HepG2 (cell line): ENCODE measurements around the gene ARHGAP23. TPM values are rescaled to one million over a fixed set of nuclear protein-coding genes. Genes with fewer than 3 reads are reported as not detected.
A peak's percentile ranks its signal among the peaks of the same experiment; 100 is the strongest.

ENCODE experiments used
- ATAC-seq: fragments of 200-7000 bp; cut with Tn5 transposase; 3 replicates; pipeline ENCODE4 v1.9.1; 2020; ENCODE audit warnings: mild to moderate bottlenecking, moderate library complexity
- BruUV-seq: library from RNA; stranded (reverse); fragments of 400-500 nt; replicated peaks from 2 replicates; lab custom pipeline; 2021; lab: Mats Ljungman, UMichigan
- CTCF ChIA-PET: fragments of 300-600 bp; formaldehyde crosslinking; extraction: SDS; loops from one replicate; lab custom pipeline; 2021; ENCODE audit warnings: low total read pairs, inconsistent platforms, low intra/inter-chr PET ratio; lab: Yijun Ruan, JAX
- POLR2A ChIA-PET: fragments of 350-600 bp; sonication (Branson Sonifier 250); formaldehyde crosslinking; loops from one replicate; lab custom pipeline; 2020; ENCODE audit warnings: antibody characterized with exemption, inconsistent platforms; lab: Yijun Ruan, JAX
- DNase-seq: peaks from one replicate; pipeline ENCODE4 v3.0.0-alpha.2; 2015; ENCODE audit warnings: low spot score
- FAIRE-seq: peaks from 3 replicates; lab custom pipeline; 2011; peaks lifted over from hg19 to GRCh38; lab: Jason Lieb, UNC
- H2AFZ ChIP-seq: one replicate; pipeline ENCODE4 v1.6.1; 2011; ENCODE audit warnings: low read length, inconsistent platforms
- H3K27ac ChIP-seq: fragments of 300-600 bp; 3 replicates; pipeline ENCODE4 v1.8.0; 2011; ENCODE audit warnings: mixed run types, mild to moderate bottlenecking, mixed read lengths, low read length, inconsistent platforms; ENCODE audit not compliant: insufficient read depth; ENCODE audit errors: extremely low read length
- H3K27me3 ChIP-seq, 2 experiments: fragments of 200-600 bp in 1 of 2; 2 replicates in 1 of 2; 3 replicates in 1 of 2; pipeline versions ENCODE4 v1.6.0 to v1.8.0; 2011; ENCODE audit warnings: low read length in 2 of 2, mild to moderate bottlenecking in 2 of 2, moderate library complexity in 2 of 2, inconsistent platforms in 1 of 2; ENCODE audit not compliant: insufficient read depth in 2 of 2, control insufficient read depth in 1 of 2
- H3K36me3 ChIP-seq, 2 experiments: fragments of 200-600 bp in 1 of 2; replicated peaks in 1 of 2; 2 replicates in 1 of 2; 3 replicates in 1 of 2; pipeline versions ENCODE4 v1.5.1 to v1.8.0; 2011; ENCODE audit warnings: low read length in 2 of 2, inconsistent platforms in 1 of 2; ENCODE audit not compliant: insufficient read depth in 2 of 2, control insufficient read depth in 1 of 2
- H3K4me1 ChIP-seq: 2 replicates; pipeline ENCODE4 v1.5.1; 2012; ENCODE audit warnings: low read length, inconsistent platforms; ENCODE audit not compliant: insufficient read depth
- H3K4me2 ChIP-seq: 2 replicates; pipeline ENCODE4 v1.6.0; 2011; ENCODE audit warnings: low read depth, low read length, inconsistent platforms
- H3K4me3 ChIP-seq, 3 experiments: fragments of 200-600 bp in 1 of 3; sonication (generic), shearing (Covaris generic) in 1 of 3; replicated peaks in 1 of 3; 2 replicates each; pipeline ENCODE4 v1.5.1; 2011 to 2016; ENCODE audit warnings: low read length in 3 of 3, inconsistent platforms in 2 of 3, low read depth in 2 of 3, mild to moderate bottlenecking in 2 of 3, control low read depth in 1 of 3, mixed read lengths in 1 of 3; ENCODE audit not compliant: insufficient read depth in 1 of 3
- H3K79me2 ChIP-seq: one replicate; pipeline ENCODE4 v1.6.1; 2011; ENCODE audit warnings: low read length, inconsistent platforms; ENCODE audit not compliant: insufficient read depth
- H3K9ac ChIP-seq: 2 replicates; pipeline ENCODE4 v1.6.0; 2011; ENCODE audit warnings: mild to moderate bottlenecking, low read depth, low read length, inconsistent platforms; ENCODE audit not compliant: insufficient read depth
- H3K9me3 ChIP-seq: 2 replicates; pipeline ENCODE4 v1.5.1; 2012; ENCODE audit warnings: mild to moderate bottlenecking, low read length
- H4K20me1 ChIP-seq: 2 replicates; pipeline ENCODE4 v1.6.0; 2011; ENCODE audit warnings: inconsistent platforms, mild to moderate bottlenecking, low read length, moderate library complexity; ENCODE audit not compliant: insufficient read depth
- HINFP ChIP-seq: sonication (generic); formaldehyde crosslinking; IDR thresholded peaks from 2 replicates; pipeline ENCODE4 v1.4.0; 2020; ENCODE audit warnings: low read depth, mild to moderate bottlenecking, missing genetic modification reagents
- MAZ ChIP-seq, 2 experiments: sonication (generic) in 1 of 2; formaldehyde crosslinking in 1 of 2; IDR thresholded peaks; 2 replicates each; pipeline versions ENCODE4 v1.5.0 to v1.6.1; 2012 to 2020; ENCODE audit warnings: low read depth in 2 of 2, mild to moderate bottlenecking in 2 of 2, borderline replicate concordance in 1 of 2, improper control_type of control experiment in 1 of 2, low read length in 1 of 2, missing genetic modification reagents in 1 of 2, moderate library complexity in 1 of 2
- NPAS2 ChIP-seq: sonication (generic); formaldehyde crosslinking; IDR thresholded peaks from 2 replicates; pipeline ENCODE4 v1.8.0; 2022; ENCODE audit warnings: mild to moderate bottlenecking, missing genetic modification reagents, borderline replicate concordance
- SKI ChIP-seq: fragments of 450-650 bp; IDR thresholded peaks from one replicate; pipeline ENCODE4 v1.6.1; 2018; ENCODE audit warnings: mild to moderate bottlenecking; ENCODE audit not compliant: partially characterized antibody
- ZNF10 ChIP-seq: sonication (generic); formaldehyde crosslinking; IDR thresholded peaks from 2 replicates; pipeline ENCODE4 v1.4.0; 2020; ENCODE audit warnings: mild to moderate bottlenecking, low read depth, missing genetic modification reagents, borderline replicate concordance
- ZNF232 ChIP-seq: sonication (generic); formaldehyde crosslinking; IDR thresholded peaks from 2 replicates; pipeline ENCODE4 v1.4.0; 2020; ENCODE audit warnings: missing genetic modification reagents, borderline replicate concordance
- ZNF281 ChIP-seq: sonication (generic); formaldehyde crosslinking; IDR thresholded peaks from 2 replicates; pipeline ENCODE4 v1.4.0; 2020; ENCODE audit warnings: missing genetic modification reagents, borderline replicate concordance
- ZNF33A ChIP-seq: sonication (generic); formaldehyde crosslinking; IDR thresholded peaks from 2 replicates; pipeline ENCODE4 v1.5.1; 2020; ENCODE audit warnings: missing genetic modification reagents, mild to moderate bottlenecking, moderate library complexity, borderline replicate concordance
- WGBS: methylation state at CpG from one replicate; pipeline ENCODE4 v1.1.6; 2017; ENCODE audit warnings: low lambda C conversion rate; 5-methylcytosine and 5-hydroxymethylcytosine counted together
- in situ Hi-C: cut with HindIII; loops from 2 replicates; pipeline ENCODE4 v1.10.0; 2017; ENCODE audit warnings: low pct_unique_long_range_greater_than_20kb; ENCODE audit not compliant: extremely low pct_ligation_motif_present
- intact Hi-C: fragments of 100-400 bp; cut with micrococcal nuclease; formaldehyde crosslinking; loops from one replicate; pipeline ENCODE4 v1.10.0; 2022; ENCODE audit not compliant: unreplicated experiment
- polyA plus RNA-seq, 8 experiments: library from polyadenylated mRNA; depleted of rRNA in 3 of 8; stranded (reverse) in 7 of 8; unstranded in 1 of 8; fragments of >200 nt; fragmentation: Illumina TruSeq in 4 of 8; extraction: Trizol in 4 of 8; gene quantifications; 2 replicates each; pipeline versions ENCODE4 v1.2.1 to v1.2.3, GENCODE V29; 2011 to 2016; ENCODE audit warnings: low read depth in 4 of 8, missing spikeins in 1 of 8, mixed read lengths in 1 of 8; ENCODE audit not compliant: insufficient read depth in 1 of 8
- total RNA-seq, 5 experiments: library from RNA; depleted of rRNA; stranded (reverse); fragments of >200 nt; fragmentation: Illumina TruSeq; extraction: Trizol; gene quantifications; 2 replicates each; pipeline ENCODE4 v1.2.3, GENCODE V29; 2016; ENCODE audit warnings: low read depth in 1 of 5
- TF ChIP-seq, protein P1 (sequence below): sonication (generic); formaldehyde crosslinking; IDR thresholded peaks from 2 replicates; pipeline ENCODE4 v1.4.0; 2020; ENCODE audit warnings: missing genetic modification reagents

ARHGAP23 gene
- total and polyA plus RNA-seq, 2 of the 13 experiments (the other 11 are each of a cell fraction or from before 2014, with no cell fraction given): 0.03 TPM; not detected in 1

DNA sequence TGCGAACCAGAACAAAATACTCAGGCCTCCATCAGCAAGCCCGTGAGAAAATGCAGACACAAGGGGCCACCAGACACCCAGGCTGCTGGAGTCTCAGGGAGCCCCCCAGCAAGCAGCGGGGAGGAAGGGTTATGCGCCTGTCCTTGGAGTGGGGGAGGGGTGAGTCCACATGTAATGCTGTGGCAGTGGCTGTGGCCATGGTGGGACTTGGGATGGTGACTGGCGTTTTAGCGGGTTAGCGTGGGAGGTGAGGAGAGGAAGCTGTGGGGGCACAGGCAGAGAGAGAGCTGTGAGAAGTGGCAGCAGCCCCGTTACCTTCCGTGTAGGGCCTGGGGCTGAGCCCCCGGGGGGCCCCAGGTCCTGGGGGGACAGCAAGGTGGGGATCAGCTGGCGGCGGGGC, 119.2 kb downstream of the ARHGAP23 start:
- no TSS peak for BruUV-seq
- Histone ChIP-seq H3K36me3 (no peaks in the 10 kb centered on the region), H3K4me2 (no peak overlapping the region)

More for the DNA sequence above, 119.2 kb downstream of the ARHGAP23 start:
- H3K9ac ChIP-seq: no peak overlapping the region
- no peak for FAIRE-seq
- CTCF ChIA-PET: no interaction called here
- no peak overlapping the region for H3K27ac ChIP-seq
- H3K9me3 ChIP-seq: no peaks in the 10 kb centered on the region
- ATAC-seq: no peak
- DNase-seq: no peak
- in situ Hi-C loops: no loop called here
- no peak overlapping the region for H2AFZ ChIP-seq
- H4K20me1 ChIP-seq: 0 out of 2 replicates have a peak, but pooled peaks cover 4% of the 10 kb centered on the region
- no peaks in the 10 kb centered on the region for H3K79me2 ChIP-seq
- TF ChIP-seq ZNF232 (CRISPR knock-in tag) (no peak), ZNF281 (peak; percentile 72), NPAS2 (CRISPR knock-in tag) (no peak), ZNF10 (CRISPR knock-in tag) (no peak), HINFP (CRISPR knock-in tag) (no peak), MAZ (IDR thresholded peaks at IDR 0.05; ENCODE audit: borderline replicate concordance, low read depth, low read length) (no peak), MAZ (CRISPR knock-in tag; IDR thresholded peaks at IDR 0.05; ENCODE audit: low read depth) (no peak), SKI (no peak), ZNF33A (CRISPR knock-in tag) (no peak)
- TF ChIP-seq, protein P1, sequence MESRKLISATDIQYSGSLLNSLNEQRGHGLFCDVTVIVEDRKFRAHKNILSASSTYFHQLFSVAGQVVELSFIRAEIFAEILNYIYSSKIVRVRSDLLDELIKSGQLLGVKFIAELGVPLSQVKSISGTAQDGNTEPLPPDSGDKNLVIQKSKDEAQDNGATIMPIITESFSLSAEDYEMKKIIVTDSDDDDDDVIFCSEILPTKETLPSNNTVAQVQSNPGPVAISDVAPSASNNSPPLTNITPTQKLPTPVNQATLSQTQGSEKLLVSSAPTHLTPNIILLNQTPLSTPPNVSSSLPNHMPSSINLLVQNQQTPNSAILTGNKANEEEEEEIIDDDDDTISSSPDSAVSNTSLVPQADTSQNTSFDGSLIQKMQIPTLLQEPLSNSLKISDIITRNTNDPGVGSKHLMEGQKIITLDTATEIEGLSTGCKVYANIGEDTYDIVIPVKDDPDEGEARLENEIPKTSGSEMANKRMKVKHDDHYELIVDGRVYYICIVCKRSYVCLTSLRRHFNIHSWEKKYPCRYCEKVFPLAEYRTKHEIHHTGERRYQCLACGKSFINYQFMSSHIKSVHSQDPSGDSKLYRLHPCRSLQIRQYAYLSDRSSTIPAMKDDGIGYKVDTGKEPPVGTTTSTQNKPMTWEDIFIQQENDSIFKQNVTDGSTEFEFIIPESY (CRISPR knock-in tag): peak; percentile 59; the same call in 1 of the 2 replicates
- POLR2A ChIA-PET: no interaction called here
- 78% methylated on average over 12 of the region's 12 CpGs for WGBS
- H3K27me3 ChIP-seq: peaks cover 4 to 29% of the 10 kb centered on the region in 2 experiments; a peak in 3 of 5 replicates
- intact Hi-C loops: no loop called here
- no peak overlapping the region for H3K4me3 ChIP-seq
- H3K4me1 ChIP-seq: peaks cover 16% of the 10 kb centered on the region
